GM12878 (cell line): ENCODE data around the gene CHST15. TPM values are rescaled to one million over a fixed set of nuclear protein-coding genes. Genes with fewer than 3 reads are reported as not detected.

Experiments
- ATAC-seq: fragments of 200-7000 bp; cut with Tn5 transposase; 3 replicates; pipeline ENCODE4 v1.9.1; 2020; ENCODE audit warnings: mild to moderate bottlenecking, moderate library complexity
- BruUV-seq: library from RNA; stranded (reverse); fragments of 400-500 nt; replicated peaks from 2 replicates; lab custom pipeline; 2021; lab: Mats Ljungman, UMichigan
- CTCF ChIA-PET: fragments of 300-600 bp; sonication (Branson Sonifier 250); formaldehyde crosslinking; extraction: SDS; loops from one replicate; lab custom pipeline; 2021; ENCODE audit warnings: inconsistent platforms; lab: Yijun Ruan, JAX
- POLR2A ChIA-PET: fragments of 350-600 bp; formaldehyde crosslinking; extraction: SDS; loops from one replicate; lab custom pipeline; 2021; ENCODE audit warnings: inconsistent platforms; lab: Charles Lee
- RAD21 ChIA-PET: fragments of 300-600 bp; sonication (Branson Sonifier 250); formaldehyde crosslinking; loops from one replicate; lab custom pipeline; 2023; ENCODE audit warnings: antibody characterized with exemption; ENCODE audit not compliant: unreplicated experiment; lab: Charles Lee
- SMC1A ChIA-PET: fragments of 300-600 bp; sonication (Branson Sonifier 250); formaldehyde crosslinking; loops from one replicate; lab custom pipeline; 2023; ENCODE audit not compliant: unreplicated experiment, uncharacterized antibody; lab: Charles Lee
- DNase-seq: peaks from one replicate; pipeline ENCODE4 v3.0.0-alpha.2; 2011; ENCODE audit warnings: low read depth, low spot score
- FAIRE-seq: peaks from 3 replicates; lab custom pipeline; 2011; peaks lifted over from hg19 to GRCh38; lab: Jason Lieb, UNC
- H2AFZ ChIP-seq: 2 replicates; pipeline ENCODE4 v1.6.0; 2011; ENCODE audit warnings: low read depth, low read length, control low read depth; ENCODE audit not compliant: control insufficient read depth
- H3K27ac ChIP-seq: 2 replicates; pipeline ENCODE4 v1.5.1; 2011; ENCODE audit warnings: control low read depth; ENCODE audit not compliant: control insufficient read depth, insufficient read depth
- H3K27me3 ChIP-seq, 2 experiments: replicated peaks in 1 of 2; 2 replicates each; pipeline versions ENCODE4 v1.6.0 to v1.6.1; 2011; ENCODE audit warnings: low read length in 1 of 2; ENCODE audit not compliant: control insufficient read depth in 2 of 2, insufficient read depth in 2 of 2
- H3K36me3 ChIP-seq, 2 experiments: 2 replicates each; pipeline ENCODE4 v1.5.1; 2011; ENCODE audit warnings: low read length in 1 of 2; ENCODE audit not compliant: control insufficient read depth in 2 of 2, insufficient read depth in 2 of 2
- H3K4me1 ChIP-seq: 2 replicates; pipeline ENCODE4 v1.6.1; 2011; ENCODE audit warnings: mild to moderate bottlenecking, low read length, moderate library complexity, mixed read lengths; ENCODE audit not compliant: control insufficient read depth, insufficient read depth
- H3K4me2 ChIP-seq: 2 replicates; pipeline ENCODE4 v1.6.0; 2011; ENCODE audit warnings: control low read depth; ENCODE audit not compliant: control insufficient read depth, insufficient read depth
- H3K4me3 ChIP-seq: fragments of 200-600 bp; sonication (generic); 2 replicates; pipeline ENCODE4 v1.5.1; 2016
- H3K79me2 ChIP-seq: 2 replicates; pipeline ENCODE4 v1.6.0; 2011; ENCODE audit warnings: low read length; ENCODE audit not compliant: control insufficient read depth, insufficient read depth
- H3K9ac ChIP-seq: 2 replicates; pipeline ENCODE4 v1.8.0; 2011; ENCODE audit warnings: low read length, control low read depth, mixed read lengths; ENCODE audit not compliant: control insufficient read depth, insufficient read depth
- H3K9me3 ChIP-seq: replicated peaks from 3 replicates; pipeline ENCODE4 v1.5.1; 2011; ENCODE audit warnings: mild to moderate bottlenecking, low read length; ENCODE audit not compliant: control insufficient read depth, insufficient read depth
- H4K20me1 ChIP-seq: 2 replicates; pipeline ENCODE4 v1.6.0; 2011; ENCODE audit not compliant: control insufficient read depth, insufficient read depth
- BCL11A ChIP-seq: IDR thresholded peaks from 2 replicates; pipeline ENCODE4 v1.6.1; 2011; ENCODE audit warnings: low read depth, low read length
- EP300 ChIP-seq, 2 experiments: fragments of 150-350 bp in 1 of 2; IDR thresholded peaks; 2 replicates each; pipeline ENCODE4 v1.6.1; 2011 to 2012; ENCODE audit warnings: low read depth in 2 of 2, low read length in 2 of 2, borderline replicate concordance in 1 of 2, improper control_type of control experiment in 1 of 2, inconsistent platforms in 1 of 2; ENCODE audit not compliant: control insufficient read depth in 1 of 2
- FOXK2 ChIP-seq: fragments of 450-650 bp; IDR thresholded peaks from 2 replicates; pipeline ENCODE4 v1.6.1; 2017; ENCODE audit warnings: mild to moderate bottlenecking, moderate library complexity
- HDAC2 ChIP-seq: fragments of 200-600 bp; sonication (generic); IDR thresholded peaks from 2 replicates; pipeline ENCODE4 v1.6.1; 2017
- JUND ChIP-seq: IDR thresholded peaks from 2 replicates; pipeline ENCODE4 v1.6.1; 2012; ENCODE audit warnings: low read depth, mild to moderate bottlenecking, low read length, improper control_type of control experiment, moderate library complexity
- LARP7 ChIP-seq: fragments of 450-650 bp; IDR thresholded peaks from 2 replicates; pipeline ENCODE4 v1.6.1; 2017; ENCODE audit warnings: mild to moderate bottlenecking
- MEF2A ChIP-seq: IDR thresholded peaks from 2 replicates; pipeline ENCODE4 v1.6.1; 2011; ENCODE audit warnings: low read depth, mild to moderate bottlenecking, low read length, moderate library complexity; ENCODE audit not compliant: insufficient read depth
- MTA2 ChIP-seq: fragments of 450-650 bp; IDR thresholded peaks from 2 replicates; pipeline ENCODE4 v1.6.1; 2016; ENCODE audit warnings: low read depth, mild to moderate bottlenecking, moderate library complexity
- SP1 ChIP-seq: IDR thresholded peaks from one replicate; pipeline ENCODE4 v1.6.1; 2011; ENCODE audit warnings: low read depth, low read length
- TARDBP ChIP-seq: IDR thresholded peaks from 2 replicates; pipeline ENCODE4 v1.6.1; 2016; ENCODE audit warnings: borderline replicate concordance
- WGBS: methylation state at CpG from one replicate; pipeline ENCODE4 v1.1.6; 2016; ENCODE audit warnings: low lambda C conversion rate; ENCODE audit not compliant: insufficient replicate concordance, insufficient coverage; ENCODE audit errors: missing lambda C conversion rate; 5-methylcytosine and 5-hydroxymethylcytosine counted together
- in situ Hi-C: fragments of 300-500 bp; cut with MboI; formaldehyde crosslinking; loops from 9 replicates; pipeline ENCODE4 v1.14.3; 2018; ENCODE audit warnings: mixed read lengths
- intact Hi-C: fragments of 100-400 bp; cut with micrococcal nuclease; formaldehyde crosslinking; loops from one replicate; pipeline ENCODE4 v1.14.2; 2022; ENCODE audit not compliant: unreplicated experiment
- polyA plus RNA-seq, 11 experiments: library from polyadenylated mRNA; depleted of rRNA in 4 of 11; unstranded in 6 of 11; stranded (reverse) in 5 of 11; fragments of >200 nt; fragmentation: Nextera tagmentation in 4 of 11; fragmentation: Illumina TruSeq in 1 of 11; extraction: Ambion mirVana in 4 of 11; extraction: Trizol in 1 of 11; gene quantifications; 1 replicate in 1 of 11; 2 replicates in 10 of 11; pipeline versions ENCODE4 v1.2.1 to v1.2.3, GENCODE V29; 2011 to 2016; ENCODE audit warnings: inconsistent platforms in 2 of 11, missing spikeins in 2 of 11, low read depth in 1 of 11
- total RNA-seq, 4 experiments: library from RNA; depleted of rRNA in 3 of 4; stranded (reverse); fragments of >200 nt in 3 of 4; fragmentation: Illumina TruSeq in 1 of 4; extraction: Trizol in 1 of 4; gene quantifications; 2 replicates each; pipeline versions ENCODE4 v1.2.1 to v1.2.3, GENCODE V29; 2013 to 2021
- TF ChIP-seq, protein P1 (sequence below): fragments of 450-650 bp; IDR thresholded peaks from 2 replicates; pipeline ENCODE4 v1.6.1; 2017; ENCODE audit warnings: mild to moderate bottlenecking
- TF ChIP-seq, protein P2 (sequence below): fragments of 450-650 bp; IDR thresholded peaks from 2 replicates; pipeline ENCODE4 v1.6.1; 2017; ENCODE audit warnings: mild to moderate bottlenecking, moderate library complexity
- TF ChIP-seq, protein P3 (sequence below): IDR thresholded peaks from 2 replicates; pipeline ENCODE4 v1.6.1; 2012; ENCODE audit warnings: low read depth, low read length, improper control_type of control experiment
- TF ChIP-seq, protein P4 (sequence below): fragments of 450-650 bp; IDR thresholded peaks from 2 replicates; pipeline ENCODE4 v1.6.1; 2016; ENCODE audit warnings: mild to moderate bottlenecking

CHST15 gene
- total and polyA plus RNA-seq, 10 of the 15 experiments (the other 5 are each of a cell fraction or from before 2014, with no cell fraction given): 0.02 to 0.53 (median 0.05) TPM; not detected in 1

DNA sequence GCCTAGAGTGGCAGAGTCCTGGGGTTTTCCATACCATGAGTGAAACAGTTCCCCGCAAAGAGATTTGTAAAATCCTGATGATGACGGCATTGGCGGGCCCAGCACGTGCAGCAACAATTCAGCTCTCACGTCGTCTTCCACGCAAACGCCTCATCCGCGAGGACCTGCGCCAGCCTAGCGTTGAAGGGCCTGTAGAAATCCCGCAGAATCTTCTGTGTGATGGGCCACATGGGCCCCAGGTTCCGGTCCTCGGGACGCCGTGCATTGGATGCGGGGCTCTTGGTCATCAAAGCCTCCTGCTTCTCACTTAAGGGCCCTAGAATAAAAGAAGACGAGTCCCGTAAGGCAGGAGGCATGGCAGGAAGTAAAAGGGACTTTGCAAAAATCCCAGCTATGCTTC, 83.4 kb downstream of the CHST15 start (continued):
- TF ChIP-seq, protein P1, sequence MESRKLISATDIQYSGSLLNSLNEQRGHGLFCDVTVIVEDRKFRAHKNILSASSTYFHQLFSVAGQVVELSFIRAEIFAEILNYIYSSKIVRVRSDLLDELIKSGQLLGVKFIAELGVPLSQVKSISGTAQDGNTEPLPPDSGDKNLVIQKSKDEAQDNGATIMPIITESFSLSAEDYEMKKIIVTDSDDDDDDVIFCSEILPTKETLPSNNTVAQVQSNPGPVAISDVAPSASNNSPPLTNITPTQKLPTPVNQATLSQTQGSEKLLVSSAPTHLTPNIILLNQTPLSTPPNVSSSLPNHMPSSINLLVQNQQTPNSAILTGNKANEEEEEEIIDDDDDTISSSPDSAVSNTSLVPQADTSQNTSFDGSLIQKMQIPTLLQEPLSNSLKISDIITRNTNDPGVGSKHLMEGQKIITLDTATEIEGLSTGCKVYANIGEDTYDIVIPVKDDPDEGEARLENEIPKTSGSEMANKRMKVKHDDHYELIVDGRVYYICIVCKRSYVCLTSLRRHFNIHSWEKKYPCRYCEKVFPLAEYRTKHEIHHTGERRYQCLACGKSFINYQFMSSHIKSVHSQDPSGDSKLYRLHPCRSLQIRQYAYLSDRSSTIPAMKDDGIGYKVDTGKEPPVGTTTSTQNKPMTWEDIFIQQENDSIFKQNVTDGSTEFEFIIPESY: no peak

DNA sequence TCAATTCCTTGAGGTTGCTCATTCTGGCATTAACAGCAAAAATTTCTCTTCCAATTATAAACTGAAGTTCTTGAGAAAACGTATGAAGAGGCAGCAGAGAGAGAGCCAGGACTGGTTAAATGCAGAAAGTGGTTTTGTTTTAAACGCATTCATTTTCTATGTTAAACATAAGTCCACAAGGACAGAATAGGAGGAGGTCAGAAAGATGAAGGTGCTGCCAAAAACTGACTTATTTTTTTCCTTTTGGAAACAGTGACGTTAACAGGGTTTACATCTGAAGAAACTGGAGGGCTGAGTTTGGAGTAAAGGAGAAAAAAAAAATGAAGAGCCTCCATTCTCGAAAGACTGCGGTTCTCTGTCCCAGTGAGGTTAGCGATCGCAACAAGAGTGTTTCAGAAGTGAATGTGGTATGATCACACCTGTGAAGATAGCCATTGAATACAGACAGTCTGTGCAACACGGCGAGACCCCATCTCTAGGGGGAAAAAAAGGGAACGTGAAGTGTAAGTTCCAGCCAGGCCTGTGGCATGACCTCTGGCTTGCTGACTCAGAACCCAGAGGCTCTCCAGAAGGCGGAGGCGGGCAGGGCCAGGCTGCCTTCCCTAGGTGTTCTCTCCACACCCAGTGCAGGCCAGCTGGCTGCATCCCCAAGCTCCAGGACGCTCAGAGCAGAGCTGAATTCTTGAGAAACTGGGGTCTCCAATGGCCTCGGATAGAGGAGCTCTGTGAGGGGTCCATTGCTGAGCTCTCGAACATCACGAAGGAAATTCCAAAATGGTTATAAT, 84.0 kb downstream of the CHST15 start:
- peaks cover 0 to 4% of the 10 kb centered on the region in 2 experiments; a peak in 3 of 4 replicates for H3K27me3 ChIP-seq
- H3K36me3 ChIP-seq: no peaks in the 10 kb centered on the region
- DNase-seq (no peak), ATAC-seq (no peak), FAIRE-seq (no peak)
- H3K9ac ChIP-seq: no peak overlapping the region
- CTCF ChIA-PET: no interaction called here
- WGBS: 61% methylated on average over 16 of the region's 16 CpGs
- H4K20me1 ChIP-seq: no peaks in the 10 kb centered on the region
- H2AFZ ChIP-seq: no peak overlapping the region
- H3K4me1 ChIP-seq: no peaks in the 10 kb centered on the region
- H3K4me2 ChIP-seq: no peak overlapping the region
- SMC1A ChIA-PET: no interaction called here
- H3K4me3 ChIP-seq: no peak overlapping the region
- no peaks in the 10 kb centered on the region for H3K79me2 ChIP-seq
- no peak overlapping the region for H3K27ac ChIP-seq
- RAD21 ChIA-PET: interaction anchor here (1.5 kb wide), 1 partner anchor 15 kb away, joined by 3 read pairs; no protein-coding TSS in a partner anchor
- POLR2A ChIA-PET: no interaction called here
- in situ Hi-C loops: no loop called here
- intact Hi-C loops: no loop called here
- peaks cover 16% of the 10 kb centered on the region; the same call in 2 of the 3 replicates for H3K9me3 ChIP-seq
- BruUV-seq: no TSS peak
- TF ChIP-seq LARP7 (no peak), MEF2A (no peak), EP300 (IDR thresholded peaks at IDR 0.05; ENCODE audit: borderline replicate concordance in 1 of 2, control insufficient read depth in 1 of 2, low read depth in 2 of 2, low read length in 2 of 2) (no peak), MTA2 (no peak), BCL11A (no peak), TARDBP (no peak), SP1 (no peak), JUND (no peak), HDAC2 (no peak), FOXK2 (no peak)
- TF ChIP-seq, protein P2, sequence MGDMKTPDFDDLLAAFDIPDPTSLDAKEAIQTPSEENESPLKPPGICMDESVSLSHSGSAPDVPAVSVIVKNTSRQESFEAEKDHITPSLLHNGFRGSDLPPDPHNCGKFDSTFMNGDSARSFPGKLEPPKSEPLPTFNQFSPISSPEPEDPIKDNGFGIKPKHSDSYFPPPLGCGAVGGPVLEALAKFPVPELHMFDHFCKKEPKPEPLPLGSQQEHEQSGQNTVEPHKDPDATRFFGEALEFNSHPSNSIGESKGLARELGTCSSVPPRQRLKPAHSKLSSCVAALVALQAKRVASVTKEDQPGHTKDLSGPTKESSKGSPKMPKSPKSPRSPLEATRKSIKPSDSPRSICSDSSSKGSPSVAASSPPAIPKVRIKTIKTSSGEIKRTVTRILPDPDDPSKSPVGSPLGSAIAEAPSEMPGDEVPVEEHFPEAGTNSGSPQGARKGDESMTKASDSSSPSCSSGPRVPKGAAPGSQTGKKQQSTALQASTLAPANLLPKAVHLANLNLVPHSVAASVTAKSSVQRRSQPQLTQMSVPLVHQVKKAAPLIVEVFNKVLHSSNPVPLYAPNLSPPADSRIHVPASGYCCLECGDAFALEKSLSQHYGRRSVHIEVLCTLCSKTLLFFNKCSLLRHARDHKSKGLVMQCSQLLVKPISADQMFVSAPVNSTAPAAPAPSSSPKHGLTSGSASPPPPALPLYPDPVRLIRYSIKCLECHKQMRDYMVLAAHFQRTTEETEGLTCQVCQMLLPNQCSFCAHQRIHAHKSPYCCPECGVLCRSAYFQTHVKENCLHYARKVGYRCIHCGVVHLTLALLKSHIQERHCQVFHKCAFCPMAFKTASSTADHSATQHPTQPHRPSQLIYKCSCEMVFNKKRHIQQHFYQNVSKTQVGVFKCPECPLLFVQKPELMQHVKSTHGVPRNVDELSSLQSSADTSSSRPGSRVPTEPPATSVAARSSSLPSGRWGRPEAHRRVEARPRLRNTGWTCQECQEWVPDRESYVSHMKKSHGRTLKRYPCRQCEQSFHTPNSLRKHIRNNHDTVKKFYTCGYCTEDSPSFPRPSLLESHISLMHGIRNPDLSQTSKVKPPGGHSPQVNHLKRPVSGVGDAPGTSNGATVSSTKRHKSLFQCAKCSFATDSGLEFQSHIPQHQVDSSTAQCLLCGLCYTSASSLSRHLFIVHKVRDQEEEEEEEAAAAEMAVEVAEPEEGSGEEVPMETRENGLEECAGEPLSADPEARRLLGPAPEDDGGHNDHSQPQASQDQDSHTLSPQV: no peak
- TF ChIP-seq, protein P3, sequence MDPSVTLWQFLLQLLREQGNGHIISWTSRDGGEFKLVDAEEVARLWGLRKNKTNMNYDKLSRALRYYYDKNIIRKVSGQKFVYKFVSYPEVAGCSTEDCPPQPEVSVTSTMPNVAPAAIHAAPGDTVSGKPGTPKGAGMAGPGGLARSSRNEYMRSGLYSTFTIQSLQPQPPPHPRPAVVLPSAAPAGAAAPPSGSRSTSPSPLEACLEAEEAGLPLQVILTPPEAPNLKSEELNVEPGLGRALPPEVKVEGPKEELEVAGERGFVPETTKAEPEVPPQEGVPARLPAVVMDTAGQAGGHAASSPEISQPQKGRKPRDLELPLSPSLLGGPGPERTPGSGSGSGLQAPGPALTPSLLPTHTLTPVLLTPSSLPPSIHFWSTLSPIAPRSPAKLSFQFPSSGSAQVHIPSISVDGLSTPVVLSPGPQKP: no peak
- TF ChIP-seq, protein P4, sequence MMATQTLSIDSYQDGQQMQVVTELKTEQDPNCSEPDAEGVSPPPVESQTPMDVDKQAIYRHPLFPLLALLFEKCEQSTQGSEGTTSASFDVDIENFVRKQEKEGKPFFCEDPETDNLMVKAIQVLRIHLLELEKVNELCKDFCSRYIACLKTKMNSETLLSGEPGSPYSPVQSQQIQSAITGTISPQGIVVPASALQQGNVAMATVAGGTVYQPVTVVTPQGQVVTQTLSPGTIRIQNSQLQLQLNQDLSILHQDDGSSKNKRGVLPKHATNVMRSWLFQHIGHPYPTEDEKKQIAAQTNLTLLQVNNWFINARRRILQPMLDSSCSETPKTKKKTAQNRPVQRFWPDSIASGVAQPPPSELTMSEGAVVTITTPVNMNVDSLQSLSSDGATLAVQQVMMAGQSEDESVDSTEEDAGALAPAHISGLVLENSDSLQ: no peak
